H9 (cell line): ENCODE results near the gene SCEL. TPM values are rescaled to one million over a fixed set of nuclear protein-coding genes. Genes with fewer than 3 reads are reported as not detected.

Experiments used
- DNase-seq: peaks from one replicate; pipeline ENCODE4 v3.0.0-alpha.2; 2017
- H2AFZ ChIP-seq: one replicate; pipeline ENCODE4 v1.6.1; 2013; ENCODE audit warnings: mild to moderate bottlenecking, low read length, control low read depth, moderate library complexity
- H2AK5ac ChIP-seq: 2 replicates; pipeline ENCODE4 v1.6.1; 2013; ENCODE audit warnings: low read length, control low read depth, mixed read lengths; ENCODE audit not compliant: insufficient read length
- H2BK120ac ChIP-seq: one replicate; pipeline ENCODE4 v1.6.1; 2013; ENCODE audit warnings: low read depth, mild to moderate bottlenecking, low read length, control low read depth, inconsistent platforms; ENCODE audit not compliant: poor library complexity, severe bottlenecking
- H2BK12ac ChIP-seq: 2 replicates; pipeline ENCODE4 v1.6.1; 2013; ENCODE audit warnings: low read length, control low read depth, mixed read lengths, low read depth; ENCODE audit not compliant: insufficient read length
- H2BK15ac ChIP-seq: 2 replicates; pipeline ENCODE4 v1.6.1; 2013; ENCODE audit warnings: low read depth, low read length, control low read depth
- H2BK20ac ChIP-seq: one replicate; pipeline ENCODE4 v1.6.1; 2013; ENCODE audit warnings: low read depth, mild to moderate bottlenecking, low read length, control low read depth, inconsistent platforms; ENCODE audit not compliant: poor library complexity, severe bottlenecking
- H2BK5ac ChIP-seq: 2 replicates; pipeline ENCODE4 v1.6.1; 2013; ENCODE audit warnings: low read length, control low read depth, mixed read lengths; ENCODE audit not compliant: insufficient read length
- H3K14ac ChIP-seq: 2 replicates; pipeline ENCODE4 v1.6.1; 2013; ENCODE audit warnings: low read length, control low read depth; ENCODE audit not compliant: insufficient read depth
- H3K18ac ChIP-seq: 2 replicates; pipeline ENCODE4 v1.6.1; 2013; ENCODE audit warnings: low read depth, mild to moderate bottlenecking, mixed read lengths, low read length, control low read depth; ENCODE audit not compliant: insufficient read length
- H3K23ac ChIP-seq: 2 replicates; pipeline ENCODE4 v1.6.1; 2013; ENCODE audit warnings: low read length, control low read depth, mixed read lengths, low read depth; ENCODE audit not compliant: insufficient read length
- H3K23me2 ChIP-seq: 2 replicates; pipeline ENCODE4 v1.6.1; 2013; ENCODE audit warnings: low read depth, mild to moderate bottlenecking, mixed read lengths, low read length, control low read depth; ENCODE audit not compliant: insufficient read length, poor library complexity, severe bottlenecking
- H3K27ac ChIP-seq: 2 replicates; pipeline ENCODE4 v1.5.1; 2013; ENCODE audit warnings: low read length, control low read depth, mixed read lengths, low read depth; ENCODE audit not compliant: insufficient read length
- H3K27me3 ChIP-seq: 2 replicates; pipeline ENCODE4 v1.6.1; 2013; ENCODE audit warnings: low read length, control low read depth, inconsistent platforms; ENCODE audit not compliant: insufficient read depth
- H3K4ac ChIP-seq: 2 replicates; pipeline ENCODE4 v1.6.1; 2013; ENCODE audit warnings: low read depth, mild to moderate bottlenecking, control low read depth, inconsistent platforms, low read length, moderate library complexity
- H3K4me1 ChIP-seq: 2 replicates; pipeline ENCODE4 v1.6.1; 2013; ENCODE audit warnings: low read length, control low read depth, inconsistent platforms; ENCODE audit not compliant: insufficient read depth
- H3K4me2 ChIP-seq: 2 replicates; pipeline ENCODE4 v1.6.1; 2013; ENCODE audit warnings: low read length, control low read depth, mixed read lengths; ENCODE audit not compliant: insufficient read length, insufficient read depth
- H3K56ac ChIP-seq: 2 replicates; pipeline ENCODE4 v1.6.1; 2013; ENCODE audit warnings: low read depth, mild to moderate bottlenecking, mixed read lengths, low read length, control low read depth; ENCODE audit not compliant: insufficient read length
- H3K79me1 ChIP-seq: 2 replicates; pipeline ENCODE4 v1.6.1; 2013; ENCODE audit warnings: low read depth, mild to moderate bottlenecking, moderate library complexity, low read length, control low read depth, inconsistent platforms; ENCODE audit not compliant: insufficient read depth, poor library complexity, severe bottlenecking
- H3K79me2 ChIP-seq: 2 replicates; pipeline ENCODE4 v1.6.1; 2013; ENCODE audit warnings: low read length, control low read depth, inconsistent platforms; ENCODE audit not compliant: insufficient read depth
- H3K9ac ChIP-seq: 2 replicates; pipeline ENCODE4 v1.6.1; 2013; ENCODE audit warnings: low read length, control low read depth, mixed read lengths; ENCODE audit not compliant: insufficient read length; ENCODE audit errors: extremely low read depth
- H3K9me3 ChIP-seq: one replicate; pipeline ENCODE4 v1.6.1; 2013; ENCODE audit warnings: low read depth, low read length, inconsistent platforms; ENCODE audit not compliant: control insufficient read depth
- H3T11ph ChIP-seq: one replicate; pipeline ENCODE4 v1.6.1; 2013; ENCODE audit warnings: mild to moderate bottlenecking, low read length, control low read depth, inconsistent platforms
- H4K20me1 ChIP-seq: one replicate; pipeline ENCODE4 v1.6.1; 2013; ENCODE audit not compliant: control insufficient read depth, insufficient read length, insufficient read depth
- H4K5ac ChIP-seq: 2 replicates; pipeline ENCODE4 v1.6.1; 2013; ENCODE audit warnings: low read depth, mild to moderate bottlenecking, mixed read lengths, low read length, control low read depth; ENCODE audit not compliant: insufficient read length
- H4K8ac ChIP-seq: replicated peaks from 2 replicates; pipeline ENCODE4 v1.6.1; 2013; ENCODE audit warnings: low read length, control low read depth, mixed read lengths, low read depth; ENCODE audit not compliant: insufficient read length
- H4K91ac ChIP-seq: 2 replicates; pipeline ENCODE4 v1.6.1; 2013; ENCODE audit warnings: low read depth, mild to moderate bottlenecking, moderate library complexity, mixed read lengths, low read length, control low read depth; ENCODE audit not compliant: insufficient read length
- H3K27ac Mint-ChIP-seq, 3 experiments: 2 replicates in 2 of 3; 3 replicates in 1 of 3; pipeline ENCODE4 v1.8.0; 2020 to 2021; ENCODE audit warnings: mixed read lengths in 3 of 3, mild to moderate bottlenecking in 1 of 3, moderate library complexity in 1 of 3
- H3K27me3 Mint-ChIP-seq: 2 replicates; pipeline ENCODE4 v1.8.0; 2021; ENCODE audit warnings: low read depth, mild to moderate bottlenecking, moderate library complexity, mixed read lengths
- H3K36me3 Mint-ChIP-seq, 3 experiments: 2 replicates in 2 of 3; 3 replicates in 1 of 3; pipeline ENCODE4 v1.8.0; 2020 to 2021; ENCODE audit warnings: low read depth in 3 of 3, mixed read lengths in 3 of 3; ENCODE audit not compliant: insufficient read depth in 1 of 3
- H3K4me1 Mint-ChIP-seq, 2 experiments: 2 replicates each; pipeline ENCODE4 v1.8.0; 2020; ENCODE audit warnings: mixed read lengths in 2 of 2
- H3K4me3 Mint-ChIP-seq, 2 experiments: 2 replicates in 1 of 2; 3 replicates in 1 of 2; pipeline ENCODE4 v1.8.0; 2020 to 2021; ENCODE audit warnings: mild to moderate bottlenecking in 2 of 2, mixed read lengths in 2 of 2, moderate library complexity in 1 of 2
- H3K9me3 Mint-ChIP-seq, 2 experiments: 2 replicates in 1 of 2; 3 replicates in 1 of 2; pipeline ENCODE4 v1.8.0; 2020; ENCODE audit warnings: mild to moderate bottlenecking in 2 of 2, mixed read lengths in 2 of 2, moderate library complexity in 1 of 2
- WGBS: extraction: QIAGEN DNeasy Blood & Tissue Kit; methylation state at CpG from one replicate; pipeline ENCODE4 v1.1.7; 2013; ENCODE audit warnings: missing lambda C conversion rate, low lambda C conversion rate, mixed read lengths; ENCODE audit not compliant: insufficient read length; ENCODE audit errors: extremely low coverage; 5-methylcytosine and 5-hydroxymethylcytosine counted together
- total RNA-seq: library from RNA; stranded (reverse); gene quantifications from 2 replicates; pipeline ENCODE4 v1.2.1, GENCODE V29; 2021
- TF ChIP-seq, protein P1 (sequence below): fragments of 200-600 bp; sonication (generic); conservative IDR thresholded peaks from 3 replicates; pipeline ENCODE4 v1.8.0; 2021; ENCODE audit warnings: antibody characterized with exemption, mild to moderate bottlenecking

The SCEL gene
- total RNA-seq, 1 experiment from 2014 or later = not detected

DNA sequence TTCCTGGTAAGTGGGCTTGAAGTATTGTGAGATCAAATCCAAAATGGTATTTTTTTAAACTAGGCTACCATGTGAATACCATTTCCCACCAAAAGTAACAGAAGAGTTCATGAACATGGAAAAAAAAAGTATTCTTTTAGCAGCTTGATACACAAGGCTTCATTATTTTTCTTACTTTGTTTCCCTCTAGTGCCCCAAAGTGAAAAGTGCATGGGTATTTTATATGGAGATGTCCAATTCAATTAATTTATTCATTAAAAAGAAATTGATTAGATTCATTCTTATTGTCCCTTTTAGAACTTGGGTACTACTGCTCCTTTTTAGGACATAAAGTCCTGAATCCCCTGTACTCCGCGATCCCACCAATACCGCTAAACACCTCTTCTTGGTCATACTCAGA lies 28.6 kb upstream of the SCEL start:
- no peaks in the 10 kb centered on the region for H3K79me1 ChIP-seq
- no peak overlapping the region for H2AK5ac ChIP-seq
- H3K27me3 ChIP-seq = no peaks in the 10 kb centered on the region
- no peak overlapping the region for H2BK120ac ChIP-seq
- no peak overlapping the region for H2AFZ ChIP-seq
- TF ChIP-seq, protein P1, sequence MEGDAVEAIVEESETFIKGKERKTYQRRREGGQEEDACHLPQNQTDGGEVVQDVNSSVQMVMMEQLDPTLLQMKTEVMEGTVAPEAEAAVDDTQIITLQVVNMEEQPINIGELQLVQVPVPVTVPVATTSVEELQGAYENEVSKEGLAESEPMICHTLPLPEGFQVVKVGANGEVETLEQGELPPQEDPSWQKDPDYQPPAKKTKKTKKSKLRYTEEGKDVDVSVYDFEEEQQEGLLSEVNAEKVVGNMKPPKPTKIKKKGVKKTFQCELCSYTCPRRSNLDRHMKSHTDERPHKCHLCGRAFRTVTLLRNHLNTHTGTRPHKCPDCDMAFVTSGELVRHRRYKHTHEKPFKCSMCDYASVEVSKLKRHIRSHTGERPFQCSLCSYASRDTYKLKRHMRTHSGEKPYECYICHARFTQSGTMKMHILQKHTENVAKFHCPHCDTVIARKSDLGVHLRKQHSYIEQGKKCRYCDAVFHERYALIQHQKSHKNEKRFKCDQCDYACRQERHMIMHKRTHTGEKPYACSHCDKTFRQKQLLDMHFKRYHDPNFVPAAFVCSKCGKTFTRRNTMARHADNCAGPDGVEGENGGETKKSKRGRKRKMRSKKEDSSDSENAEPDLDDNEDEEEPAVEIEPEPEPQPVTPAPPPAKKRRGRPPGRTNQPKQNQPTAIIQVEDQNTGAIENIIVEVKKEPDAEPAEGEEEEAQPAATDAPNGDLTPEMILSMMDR = peak; percentile 29; the same call in 1 of the 3 replicates
- H3K9ac ChIP-seq = no peak overlapping the region
- H3K23ac ChIP-seq = no peak overlapping the region
- H3K18ac ChIP-seq = no peak overlapping the region
- no peak overlapping the region for H2BK12ac ChIP-seq
- no peak overlapping the region for H3K4me3 Mint-ChIP-seq
- H3K56ac ChIP-seq = no peak overlapping the region
- H3K4me1 Mint-ChIP-seq = no peaks in the 10 kb centered on the region
- no peaks in the 10 kb centered on the region for H3K4me1 ChIP-seq
- H4K8ac ChIP-seq = no peak overlapping the region
- H3K4ac ChIP-seq = no peak overlapping the region
- no peak overlapping the region for H2BK15ac ChIP-seq
- no peak for DNase-seq
- no peaks in the 10 kb centered on the region for H4K20me1 ChIP-seq
- H3K9me3 Mint-ChIP-seq = no peaks in the 10 kb centered on the region
- no peak overlapping the region for H3T11ph ChIP-seq
- no peak overlapping the region for H3K27ac Mint-ChIP-seq
- H3K36me3 Mint-ChIP-seq = no peaks in the 10 kb centered on the region
- H3K27ac ChIP-seq = no peak overlapping the region
- no peak overlapping the region for H3K4me2 ChIP-seq
- H3K27me3 Mint-ChIP-seq = no peaks in the 10 kb centered on the region
- no peaks in the 10 kb centered on the region for H3K79me2 ChIP-seq
- no peak overlapping the region for H4K91ac ChIP-seq
- no peak overlapping the region for H2BK5ac ChIP-seq
- WGBS = no CpG with 5 or more reads among the region's 3 CpGs
- H2BK20ac ChIP-seq = no peak overlapping the region
- H3K23me2 ChIP-seq = no peaks in the 10 kb centered on the region
- H3K14ac ChIP-seq = no peak overlapping the region
- no peak overlapping the region for H4K5ac ChIP-seq
- H3K9me3 ChIP-seq = no peaks in the 10 kb centered on the region
